ENCODE data around the gene G6PC1. TPM values are rescaled to one million over a fixed set of nuclear protein-coding genes. Genes with fewer than 3 reads are reported as not detected.

Gene G6PC1
- total RNA-seq, 1 donor from 2014 or later, result not detected

- intact Hi-C loops (cut with micrococcal nuclease), result no loop called here
Measured at GRCh38 chr17:42937712-42938596, 37.4 kb downstream of the G6PC1 start.

GRCh38 chr17:42944211-42944610 lies 43.6 kb downstream of the G6PC1 start:
- intact Hi-C loops (cut with micrococcal nuclease), result no loop called here

- intact Hi-C loops (cut with micrococcal nuclease), result no loop called here
Measured at GRCh38 chr17:42946812-42947211, 46.2 kb downstream of the G6PC1 start.

GRCh38 chr17:42950044-42950783 lies 49.6 kb downstream of the G6PC1 start:
- intact Hi-C loops (cut with micrococcal nuclease), result no loop called here

Other genes starting within 250 kb of the G6PC1 start
- gene TUBG2, start 241.5 kb upstream of the G6PC1 start, total RNA-seq, result 5.5 and 6.0 TPM in 2 replicates
- 0.27 and 0.36 TPM in 2 replicates for gene PLEKHH3, start 223.8 kb upstream of the G6PC1 start, total RNA-seq
- gene CCR10, start 219.0 kb upstream of the G6PC1 start, total RNA-seq, result 0.30 and 0.34 TPM in 2 replicates
- gene CNTNAP1, start 218.3 kb upstream of the G6PC1 start, total RNA-seq, result 0.61 and 0.66 TPM in 2 replicates
- 42.0 and 43.7 TPM in 2 replicates for gene EZH1, start 155.8 kb upstream of the G6PC1 start, total RNA-seq
- not detected in 2 replicates for gene RAMP2, start 139.6 kb upstream of the G6PC1 start, total RNA-seq
- gene VPS25, start 127.3 kb upstream of the G6PC1 start, total RNA-seq, result 68.9 and 69.5 TPM in 2 replicates
- gene WNK4, start 120.2 kb upstream of the G6PC1 start, total RNA-seq, result 0.11 and 0.50 TPM in 2 replicates
- 48.9 and 51.3 TPM in 2 replicates for gene COA3, start 102.1 kb upstream of the G6PC1 start, total RNA-seq
- not detected in 2 replicates for gene CNTD1, start 101.9 kb upstream of the G6PC1 start, total RNA-seq
- 93.3 and 105 TPM in 2 replicates for gene BECN1, start 76.5 kb upstream of the G6PC1 start, total RNA-seq
- 138 and 142 TPM in 2 replicates for gene PSME3, start 67.4 kb upstream of the G6PC1 start, total RNA-seq
- gene AOC2, start 56.2 kb upstream of the G6PC1 start, total RNA-seq, result 2.3 and 2.7 TPM in 2 replicates
- 0.70 and 1.1 TPM in 2 replicates for gene AOC3, start 49.6 kb upstream of the G6PC1 start, total RNA-seq
- 50.1 and 52.2 TPM in 2 replicates for gene AARSD1, start 63.7 kb downstream of the G6PC1 start, total RNA-seq
- gene PTGES3L, start 79.3 kb downstream of the G6PC1 start, total RNA-seq, result 0.43 and 0.52 TPM in 2 replicates
- 14.9 and 17.5 TPM in 2 replicates for gene RUNDC1, start 79.8 kb downstream of the G6PC1 start, total RNA-seq
- gene RPL27, start 97.6 kb downstream of the G6PC1 start, total RNA-seq, result 943 and 969 TPM in 2 replicates
- 101 and 103 TPM in 2 replicates for gene IFI35, start 106.0 kb downstream of the G6PC1 start, total RNA-seq
- gene VAT1, start 121.6 kb downstream of the G6PC1 start, total RNA-seq, result 18.4 and 18.5 TPM in 2 replicates
- 0.25 TPM in 1 of 2 replicates, not detected in the other for gene RND2, start 124.4 kb downstream of the G6PC1 start, total RNA-seq
- 76.3 and 85.1 TPM in 2 replicates for gene BRCA1, start 224.6 kb downstream of the G6PC1 start, total RNA-seq

Data from T-helper 2 cell treated with Interferon-gamma antibody and Interleukin-4, amounts not matched to agents 100 ng/mL and 5 ng/mL, for 36 hours (primary cell).